HFF-Myc (cell line): ENCODE measurements around the gene CDH13.
A peak's percentile ranks its signal among the peaks of the same experiment; 100 is the strongest.
"Not testable (repeated sequence)": the region's sequence is repeated elsewhere in the genome, so short reads cannot be mapped to it uniquely, and the experiment has no call there.

ENCODE experiments used
- DNase-seq: peaks from one replicate; pipeline ENCODE4 v3.0.0-alpha.2; 2011; ENCODE audit warnings: low read depth; ENCODE audit errors: extremely low read depth
- H3K4me3 ChIP-seq: replicated peaks from 2 replicates; pipeline ENCODE4 v1.5.1; 2011; ENCODE audit warnings: low read depth, mild to moderate bottlenecking, control low read depth, low read length
- CTCF ChIP-seq: IDR thresholded peaks from 2 replicates; pipeline ENCODE4 v1.5.1; 2012; ENCODE audit warnings: mild to moderate bottlenecking, low read depth, low read length, control low read depth; ENCODE audit errors: missing control alignments

Gene CDH13

DNA sequence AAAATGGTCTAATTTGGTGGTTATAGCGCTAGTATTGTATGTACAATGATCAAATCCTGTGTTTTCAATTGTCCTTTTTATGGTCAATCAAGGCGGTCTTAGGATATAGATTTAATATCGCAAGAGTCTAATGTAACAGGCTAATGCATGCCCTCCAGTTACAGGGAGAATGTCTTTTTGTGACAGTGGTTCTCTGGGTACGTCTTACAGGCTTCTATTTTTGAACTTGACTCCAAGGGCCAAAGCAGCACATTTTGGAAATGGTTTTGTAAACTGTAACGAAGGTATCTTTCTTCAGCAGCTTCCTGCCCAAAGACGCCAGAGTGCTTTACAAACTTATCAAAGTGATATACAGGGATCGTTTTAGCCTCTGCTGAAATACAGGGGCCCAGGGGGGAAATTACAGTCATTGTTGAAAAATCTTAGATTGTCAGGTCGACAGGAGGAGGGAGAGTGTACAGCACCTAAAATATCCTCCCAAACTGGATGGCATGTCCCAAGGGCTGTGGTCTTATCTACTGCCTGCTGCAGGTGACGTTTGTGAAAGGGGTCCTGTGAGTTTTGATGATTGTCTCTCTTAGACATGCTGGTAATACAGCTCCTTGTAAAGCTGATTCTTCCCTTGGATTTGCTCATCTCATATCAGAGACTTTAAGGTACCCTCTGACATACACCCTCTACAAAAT is 288.5 kb downstream of the CDH13 start:
- no peak for TF ChIP-seq CTCF
- DNase-seq, result no peak
- no peak overlapping the region for H3K4me3 ChIP-seq

GRCh38 chr16:82917886-82918595 is 291.3 kb downstream of the CDH13 start:
- no peak for DNase-seq
- no peak for TF ChIP-seq CTCF
- no peak overlapping the region for H3K4me3 ChIP-seq

GRCh38 chr16:82924075-82924854 is 297.5 kb downstream of the CDH13 start:
- no peak for DNase-seq
- no peak for TF ChIP-seq CTCF
- H3K4me3 ChIP-seq, result no peak overlapping the region

GRCh38 chr16:82926500-82926899 is 299.7 kb downstream of the CDH13 start:
- TF ChIP-seq CTCF, result no peak
- H3K4me3 ChIP-seq, result no peak overlapping the region
- DNase-seq, result no peak

GRCh38 chr16:82933933-82934332 is 307.2 kb downstream of the CDH13 start:
- not testable (repeated sequence) for H3K4me3 ChIP-seq, DNase-seq

DNA sequence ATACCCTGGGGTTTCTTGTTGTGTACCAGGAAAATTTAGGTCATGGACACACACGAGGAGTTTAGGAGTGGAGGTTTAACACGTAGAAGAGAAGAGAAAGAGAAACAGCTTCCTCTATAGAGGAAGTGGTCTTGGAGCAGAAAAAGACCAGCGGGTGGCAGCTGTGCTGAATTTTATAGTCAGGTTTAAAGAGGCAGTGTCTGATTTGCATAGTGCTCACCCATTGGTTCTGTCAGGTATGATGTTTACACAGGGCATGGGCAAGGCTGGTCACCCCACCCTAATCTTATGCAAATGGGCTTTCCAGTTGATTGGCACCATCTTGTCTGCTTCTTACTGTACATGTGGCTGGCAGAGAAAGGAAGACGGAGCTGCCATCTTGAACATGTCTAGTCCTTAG is 309.0 kb downstream of the CDH13 start:
- no peak for TF ChIP-seq CTCF
- no peak for DNase-seq
- H3K4me3 ChIP-seq, result no peak overlapping the region

DNA sequence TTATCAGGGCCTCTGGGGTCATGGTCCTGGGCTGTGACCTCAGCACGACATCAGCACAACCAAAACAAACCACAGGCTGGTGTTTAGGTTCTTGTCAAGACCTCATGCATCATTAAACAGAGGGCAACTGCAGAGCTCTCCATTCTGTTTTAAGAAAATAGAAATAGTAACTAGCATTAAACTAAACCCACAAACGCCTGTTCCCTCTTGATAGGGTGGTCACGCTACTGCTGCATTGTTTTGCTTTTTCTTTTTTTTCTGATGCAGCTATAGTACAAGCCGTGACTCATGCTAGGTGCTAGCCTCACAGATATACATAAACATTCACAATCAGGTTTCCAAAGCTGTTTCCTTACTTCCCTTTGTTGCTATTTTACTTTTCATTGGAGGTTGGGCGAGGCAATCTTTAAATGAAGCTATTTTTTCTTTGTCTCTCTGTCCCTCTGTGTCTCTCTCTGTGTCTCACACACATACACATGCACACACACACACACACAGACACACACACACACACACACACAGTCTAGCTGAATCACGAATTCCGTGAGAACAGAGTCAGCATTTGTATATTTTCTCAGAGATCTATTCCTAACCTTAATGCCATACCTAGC is 310.3 kb downstream of the CDH13 start:
- peak; percentile 11 for DNase-seq
- no peak for TF ChIP-seq CTCF
- no peak overlapping the region for H3K4me3 ChIP-seq
